HG03280 (cell line): ENCODE results near the gene OLFML2A.

Source experiments
- ATAC-seq: cut with Tn5 transposase; IDR thresholded peaks from one replicate; pipeline ENCODE4 v1.9.1; 2021; ENCODE audit warnings: mild to moderate bottlenecking, moderate library complexity; ENCODE audit not compliant: unreplicated experiment

Gene OLFML2A

DNA sequence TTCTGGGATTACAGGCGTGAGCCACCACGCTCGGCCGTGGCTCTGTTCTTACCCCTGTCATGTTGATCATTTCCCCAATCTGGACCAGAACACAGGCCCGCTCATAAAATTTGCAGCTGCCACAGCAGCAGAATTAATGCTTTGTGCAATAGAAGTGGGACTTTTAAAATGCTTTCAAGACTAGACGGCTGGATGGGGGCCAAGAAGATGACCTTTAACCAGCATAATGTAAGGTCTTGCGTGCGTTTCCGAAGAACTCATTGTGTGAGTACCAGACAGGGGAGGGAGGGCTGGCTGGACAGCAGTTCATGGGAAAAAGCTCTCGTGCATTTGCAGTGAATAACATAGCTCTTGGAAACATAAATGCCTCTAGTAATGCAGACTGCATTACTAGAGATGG lies 72.9 kb downstream of the OLFML2A start:
- ATAC-seq: no peak

DNA sequence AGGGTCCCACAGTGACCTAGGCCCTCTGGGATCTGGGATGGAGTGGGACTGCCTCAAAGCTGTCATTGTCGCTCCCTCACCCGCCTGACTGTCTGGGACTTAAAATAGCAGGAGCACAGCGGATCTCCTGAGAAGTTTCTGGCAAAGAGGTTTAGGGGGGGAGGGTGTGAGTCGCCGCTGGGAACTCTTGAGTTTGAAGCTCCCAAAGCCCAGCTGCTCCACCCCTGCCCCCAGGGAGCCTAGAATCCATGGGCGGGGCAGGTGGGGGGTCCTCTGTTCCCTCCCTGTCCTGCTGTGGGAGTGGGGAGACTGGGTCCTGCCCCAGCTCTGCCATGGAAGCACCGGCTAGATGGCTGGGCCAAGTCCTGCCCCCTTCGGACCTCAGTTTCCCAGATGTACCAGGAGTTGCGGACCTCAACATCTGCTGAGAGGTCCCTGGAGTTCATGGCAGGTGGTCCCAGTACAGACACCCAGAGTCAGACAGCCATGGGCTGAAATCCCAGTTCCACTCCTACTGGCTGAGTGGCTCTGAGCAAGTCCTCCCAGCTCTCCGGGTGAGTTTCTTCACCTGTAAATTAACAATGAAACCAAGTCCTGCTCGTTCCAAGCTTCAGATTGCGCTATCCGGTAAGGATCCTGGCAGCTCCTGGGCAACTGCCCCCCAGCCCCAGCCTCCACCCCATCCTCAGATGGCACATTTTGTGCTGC lies 75.3 kb downstream of the OLFML2A start:
- no peak for ATAC-seq

DNA sequence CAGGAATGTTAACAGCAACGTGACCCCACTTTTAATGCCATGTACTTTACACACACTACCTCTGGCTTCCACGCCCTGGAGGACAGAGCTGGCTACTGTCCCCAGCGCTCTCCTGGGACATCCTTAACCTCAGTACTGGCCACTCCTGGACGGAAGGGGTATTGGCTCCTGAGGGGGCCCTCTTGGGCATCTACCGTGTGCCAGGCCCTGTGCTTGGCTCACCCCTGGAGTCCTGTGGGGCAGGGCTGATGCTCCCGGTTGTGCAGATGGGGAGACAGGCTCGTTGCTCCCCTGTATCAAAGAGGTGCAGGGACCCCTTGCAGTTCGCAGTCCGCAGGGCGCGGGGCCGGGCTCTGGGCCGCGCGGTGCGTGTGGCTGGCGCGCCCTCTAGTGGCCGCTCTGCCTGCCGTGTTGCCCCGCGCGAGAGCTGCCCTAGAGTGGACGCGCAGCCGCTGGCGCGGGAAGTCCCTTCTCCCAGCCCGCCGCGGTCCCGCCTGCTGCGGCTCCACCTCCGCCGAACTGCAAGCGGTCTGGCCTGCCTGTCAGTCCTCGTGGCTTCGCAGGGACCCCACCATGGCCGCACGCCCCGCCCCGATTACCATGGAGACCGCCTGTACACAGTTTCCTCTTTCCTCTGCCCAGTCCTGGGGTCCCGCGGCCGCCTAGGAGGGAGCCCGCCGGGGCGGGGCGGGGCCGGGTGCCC lies 76.0 kb downstream of the OLFML2A start, which contains the start of gene WDR38:
Gene WDR38, plus strand, starts transcription at position 632 of the 703 bp plus-strand sequence. CDS start 72 bp downstream, outside the sequence.
- peak; percentile 61 for ATAC-seq

DNA sequence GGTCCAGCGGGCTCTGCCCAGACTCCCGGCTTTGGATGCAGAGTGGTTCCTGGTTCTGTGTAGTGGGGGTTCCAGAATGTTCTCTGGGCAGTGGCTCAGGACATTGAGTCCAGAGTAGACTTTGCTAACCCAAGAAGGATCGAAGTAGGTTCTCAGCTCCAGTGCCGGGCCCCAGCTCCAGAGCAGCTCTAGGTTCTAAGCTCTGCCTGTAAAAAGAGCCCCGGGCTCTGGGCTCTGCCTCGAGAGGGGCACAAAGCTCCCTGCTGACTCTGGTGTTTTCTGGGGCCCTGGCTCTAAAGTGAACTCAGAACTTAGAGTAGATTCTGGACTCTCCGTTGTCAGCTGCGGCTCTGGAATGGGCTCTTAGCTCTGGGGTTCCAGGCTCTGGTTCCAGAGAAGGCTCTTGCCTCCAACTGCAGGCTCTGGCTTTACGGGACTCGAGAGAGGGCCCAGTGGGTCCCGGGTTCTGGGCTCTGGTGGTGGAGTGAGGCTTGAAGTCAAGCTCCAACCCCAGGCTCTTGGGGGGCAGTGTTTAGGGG lies 76.7 kb downstream of the OLFML2A start:
- ATAC-seq: peak; percentile 3

DNA sequence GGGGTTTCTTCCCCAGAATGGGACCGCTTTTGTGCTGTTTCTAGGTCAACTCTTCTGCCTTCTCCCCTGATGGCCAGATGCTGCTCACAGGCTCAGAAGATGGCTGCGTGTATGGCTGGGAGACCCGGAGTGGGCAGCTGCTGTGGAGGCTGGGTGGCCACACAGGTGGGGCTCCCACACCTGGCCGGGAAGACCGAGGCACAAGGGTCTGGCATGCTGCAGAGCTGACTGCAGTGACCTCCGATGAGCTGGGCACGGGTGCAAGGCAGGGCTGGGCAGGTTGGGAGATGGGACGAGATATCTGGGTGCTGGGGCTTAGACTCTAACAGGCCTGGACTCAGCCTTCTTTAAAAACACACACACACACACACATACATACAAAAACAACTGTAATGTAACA lies 77.2 kb downstream of the OLFML2A start:
- no peak for ATAC-seq

DNA sequence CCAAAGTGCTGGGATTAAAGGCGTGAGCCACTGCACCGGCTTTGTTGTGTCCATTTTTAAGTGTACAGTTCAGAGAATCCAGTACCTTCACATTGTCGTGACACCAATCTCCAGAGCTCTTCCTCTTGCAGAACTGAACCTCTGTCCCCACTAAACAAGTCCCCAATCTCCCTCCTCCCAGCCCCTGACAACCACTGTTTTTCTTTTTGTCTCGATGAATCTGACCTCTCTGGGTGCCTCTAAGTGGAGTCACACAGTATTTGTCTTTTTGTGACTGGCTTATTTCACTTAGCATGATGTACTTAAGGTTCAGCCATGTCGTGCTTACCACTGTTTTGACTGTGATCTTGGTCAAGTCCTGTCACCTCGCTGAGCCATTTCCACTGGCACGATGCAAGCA lies 77.9 kb downstream of the OLFML2A start:
- no peak for ATAC-seq

DNA sequence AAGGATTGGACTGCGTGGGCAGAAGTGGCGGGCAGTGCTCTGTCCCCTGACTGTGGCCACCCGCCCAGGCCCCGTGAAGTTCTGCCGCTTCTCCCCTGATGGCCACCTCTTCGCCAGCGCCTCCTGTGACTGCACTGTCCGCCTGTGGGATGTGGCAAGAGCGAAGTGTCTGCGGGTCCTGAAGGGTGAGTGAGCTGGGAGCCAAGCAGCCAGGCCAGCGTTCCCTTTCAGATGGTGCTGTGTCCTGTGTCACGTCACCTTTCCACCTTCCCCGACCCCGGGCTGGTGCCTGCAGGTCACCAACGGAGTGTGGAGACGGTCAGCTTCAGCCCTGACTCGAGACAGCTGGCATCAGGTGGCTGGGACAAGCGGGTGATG lies 78.6 kb downstream of the OLFML2A start:
- no peak for ATAC-seq

DNA sequence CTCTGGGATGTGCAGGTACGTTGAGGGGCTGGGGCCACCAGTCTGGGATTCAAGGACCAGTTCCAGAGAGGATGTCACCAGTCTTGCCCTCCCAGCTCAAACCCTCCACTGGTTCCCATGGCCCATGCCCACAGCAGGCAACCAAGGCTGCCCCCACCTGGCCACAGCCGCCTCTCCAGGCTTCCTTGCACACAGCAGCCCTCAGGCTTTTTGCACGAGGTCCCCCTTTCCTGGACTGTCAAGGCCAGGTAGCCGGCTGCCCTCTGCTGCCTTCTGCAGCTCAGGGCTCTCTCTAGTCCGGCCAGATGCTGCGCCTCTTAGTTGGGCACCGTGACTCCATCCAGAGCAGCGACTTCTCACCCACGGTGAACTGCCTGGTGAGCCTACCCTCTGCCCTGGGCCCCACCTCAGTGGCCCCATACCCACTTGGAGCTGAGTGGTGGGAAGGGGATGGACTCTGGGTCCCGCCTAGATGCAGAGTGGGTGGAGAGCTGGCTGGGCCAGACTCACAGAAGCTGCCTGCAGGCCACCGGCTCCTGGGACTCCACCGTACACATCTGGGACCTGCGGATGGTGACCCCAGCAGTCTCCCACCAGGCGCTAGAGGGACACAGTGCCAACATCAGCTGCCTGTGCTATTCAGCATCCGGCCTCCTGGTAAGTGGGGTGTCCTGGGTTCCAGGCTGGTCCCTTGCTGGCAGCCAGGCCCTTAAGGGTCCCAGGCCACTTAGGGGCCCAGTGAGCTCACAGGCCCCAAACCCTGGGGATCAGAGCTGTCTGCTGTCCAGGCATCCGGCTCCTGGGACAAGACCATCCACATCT lies 79.2 kb downstream of the OLFML2A start:
- no peak for ATAC-seq

DNA sequence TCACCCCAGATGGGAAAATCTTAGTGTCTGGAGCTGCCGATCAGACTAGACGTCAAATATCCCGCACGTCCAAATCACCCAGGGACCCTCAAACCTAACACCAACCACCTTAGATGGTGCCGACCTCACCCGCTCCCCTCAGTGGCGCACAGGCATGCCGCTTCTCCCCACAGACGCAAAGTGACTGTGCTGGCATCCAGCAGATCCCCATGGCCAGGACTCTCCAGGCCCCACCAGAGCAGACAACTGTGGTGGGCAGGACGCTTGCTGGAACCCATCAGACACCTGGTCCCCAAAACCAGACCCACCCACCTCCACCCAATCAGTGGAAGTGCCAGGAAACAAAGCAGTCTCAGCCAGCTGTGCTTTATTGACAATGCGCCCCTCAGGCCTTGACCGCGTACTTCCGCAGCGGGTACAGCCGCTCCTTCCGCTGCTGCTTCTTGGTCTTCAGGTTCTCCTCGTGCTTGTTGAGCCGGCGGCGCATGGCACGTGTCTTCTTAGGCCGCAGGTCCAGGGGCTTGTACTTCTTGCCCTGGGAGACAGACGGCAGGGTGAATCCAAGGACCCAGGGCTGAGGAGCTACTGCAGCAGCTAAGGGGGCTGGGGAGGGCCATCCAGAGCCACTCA lies 80.7 kb downstream of the OLFML2A start:
- ATAC-seq: no peak

DNA sequence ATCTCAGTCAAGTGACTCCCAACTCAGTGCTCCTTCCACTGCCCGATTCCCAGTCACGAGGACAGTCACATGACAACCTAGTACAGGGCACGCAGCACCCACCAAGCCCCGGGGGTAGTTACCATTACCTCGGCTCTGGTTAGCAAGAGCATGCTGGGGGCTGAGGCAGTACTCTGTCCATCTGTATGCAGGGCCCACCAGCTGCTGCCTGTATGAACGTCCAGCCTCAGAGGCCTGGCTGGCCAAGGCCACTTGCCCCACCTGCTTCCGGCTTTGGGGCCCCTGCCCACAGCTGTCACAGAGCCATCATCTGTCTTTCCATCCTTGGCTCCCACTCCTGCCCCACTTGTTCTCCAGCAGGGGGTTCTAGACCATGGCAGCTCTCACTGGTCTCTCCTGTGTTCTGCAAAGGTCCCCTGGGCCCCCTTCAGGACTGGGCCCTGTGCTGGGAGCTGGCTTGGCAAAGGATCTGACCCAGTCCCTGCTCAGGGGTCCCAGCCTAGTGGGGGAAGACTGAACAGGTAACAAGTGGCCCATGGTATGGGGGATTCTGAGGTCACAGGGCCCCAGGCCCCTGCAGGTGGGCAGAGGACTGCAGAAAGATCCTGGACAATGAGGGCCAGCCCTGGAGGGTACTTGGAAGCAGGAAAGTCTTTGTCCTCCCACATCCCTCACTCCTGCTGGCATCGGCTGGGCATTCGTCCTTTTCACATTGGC lies 81.6 kb downstream of the OLFML2A start:
- ATAC-seq: no peak

DNA sequence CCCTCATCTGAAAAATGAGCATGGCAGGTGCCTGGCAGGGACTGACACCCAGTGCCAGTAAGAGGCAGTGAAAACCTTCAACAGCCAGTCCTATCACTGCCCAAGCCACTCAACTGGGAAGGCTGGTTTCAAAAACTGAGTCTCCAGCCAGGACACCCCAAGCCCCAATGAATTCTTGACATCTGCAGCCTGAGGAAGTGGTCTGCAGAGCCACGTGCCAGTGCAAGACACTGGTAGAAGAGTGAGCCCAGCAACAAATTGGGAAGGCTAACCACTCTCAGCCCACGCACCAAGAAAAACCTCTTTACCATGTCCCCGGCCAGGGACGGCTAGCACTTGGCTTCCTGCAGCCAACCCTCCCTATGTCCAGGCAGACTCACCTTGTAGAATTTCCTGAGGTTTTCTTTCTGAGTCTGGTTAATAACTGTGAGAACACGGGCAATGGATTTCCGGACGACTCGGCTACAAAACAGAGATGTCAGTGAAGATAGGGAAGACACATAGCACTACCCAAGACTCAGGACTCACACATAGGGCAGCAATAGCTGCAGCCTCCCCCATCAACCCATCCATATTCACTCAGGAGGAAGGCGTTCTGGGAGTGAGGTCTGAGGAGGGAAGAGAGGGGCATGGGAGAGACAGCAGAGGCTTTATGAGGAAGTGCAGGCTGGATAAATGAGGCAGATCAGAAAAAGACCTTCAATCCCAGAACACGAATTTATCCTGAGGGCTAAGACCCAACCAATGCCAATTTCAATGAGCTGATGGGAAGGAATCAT lies 83.1 kb downstream of the OLFML2A start:
- no peak for ATAC-seq

DNA sequence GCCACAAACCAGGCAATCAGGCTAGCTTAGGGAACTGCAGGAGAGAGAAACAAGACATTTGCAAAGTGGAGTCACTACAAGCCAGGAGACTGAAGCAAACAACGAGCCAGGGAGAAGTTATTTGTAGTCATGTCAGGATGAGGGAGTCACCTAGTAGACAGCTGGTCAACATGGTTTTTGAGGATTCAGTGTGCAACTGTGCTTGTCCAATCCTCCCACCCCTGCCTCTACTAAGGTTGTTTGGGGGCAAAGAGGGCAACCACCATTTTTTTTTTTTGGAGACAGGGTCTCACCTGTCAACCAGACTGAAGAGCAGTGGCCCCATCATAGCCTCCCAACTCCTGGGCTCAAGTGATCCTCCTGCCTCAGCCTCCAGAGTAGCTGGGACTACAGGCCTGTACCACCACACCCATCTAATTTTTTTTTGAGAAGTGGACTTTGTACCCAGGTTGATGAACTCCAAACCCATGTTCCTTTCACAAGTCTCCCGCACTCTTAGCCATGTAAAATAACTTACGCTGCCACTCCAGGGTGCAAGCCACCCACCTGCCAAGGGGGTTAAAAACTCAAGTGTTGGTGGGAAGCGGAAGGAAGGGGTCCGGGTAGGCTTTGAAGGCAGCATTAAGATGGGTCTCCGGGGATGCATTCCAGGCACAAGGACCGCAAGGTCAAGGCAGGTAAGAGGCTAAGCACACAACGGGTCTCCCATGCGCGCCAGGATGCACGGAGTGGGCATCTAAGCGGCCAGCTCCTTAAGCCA lies 83.8 kb downstream of the OLFML2A start:
- no peak for ATAC-seq

DNA sequence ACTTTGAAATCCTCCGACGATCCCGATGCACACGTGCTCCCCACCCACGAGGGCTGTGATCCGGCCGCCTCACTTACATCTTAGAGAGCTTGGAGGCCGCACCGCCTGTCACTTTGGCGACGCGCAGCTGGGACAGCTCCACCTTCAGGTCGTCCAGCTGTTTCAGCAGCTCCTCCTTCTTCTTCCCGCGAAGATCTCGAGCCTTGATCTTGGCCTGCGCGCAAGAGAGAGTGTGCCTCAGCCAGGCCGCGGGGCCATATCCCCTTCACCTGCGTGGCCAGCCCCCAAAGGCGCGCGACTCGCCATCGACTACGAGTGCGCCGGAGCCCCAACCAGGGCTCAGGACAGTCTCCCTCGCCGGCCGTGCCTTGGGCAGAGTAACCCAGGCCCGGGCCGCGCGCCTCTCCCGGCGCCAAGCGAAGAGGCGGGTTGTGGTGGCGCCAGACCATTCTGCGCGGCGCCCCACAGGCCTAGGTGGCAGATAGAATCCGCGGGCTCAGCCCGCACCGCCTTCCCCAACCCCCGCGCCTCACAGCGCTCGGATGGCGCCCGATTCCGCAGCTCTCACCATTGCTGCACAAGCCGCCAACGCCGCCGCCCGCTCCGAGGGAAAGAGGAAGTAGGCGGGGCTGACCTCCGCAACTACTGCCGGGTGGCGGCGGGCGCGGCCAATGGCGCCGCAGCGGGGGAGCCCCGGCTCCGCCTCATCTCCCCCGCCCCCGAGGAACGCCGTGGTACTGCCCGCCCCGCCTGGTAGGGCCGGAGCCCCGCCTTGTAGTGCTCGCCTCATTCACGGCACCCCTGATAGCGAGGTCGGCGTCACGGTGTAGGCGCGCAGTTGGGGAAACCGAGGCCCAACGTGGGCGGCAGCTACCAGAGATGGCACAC lies 84.7 kb downstream of the OLFML2A start, which contains the start of the genes ARPC5L and RPL35:
Gene ARPC5L, plus strand, starts transcription at position 789 of the 888 bp plus-strand sequence. CDS start 7,161 bp downstream, outside the sequence.
Gene RPL35, minus strand, starts transcription at position 616 of the 888 bp plus-strand sequence. Its CDS starts 45 bp downstream, at position 571.
- peak; percentile 90 for ATAC-seq

DNA sequence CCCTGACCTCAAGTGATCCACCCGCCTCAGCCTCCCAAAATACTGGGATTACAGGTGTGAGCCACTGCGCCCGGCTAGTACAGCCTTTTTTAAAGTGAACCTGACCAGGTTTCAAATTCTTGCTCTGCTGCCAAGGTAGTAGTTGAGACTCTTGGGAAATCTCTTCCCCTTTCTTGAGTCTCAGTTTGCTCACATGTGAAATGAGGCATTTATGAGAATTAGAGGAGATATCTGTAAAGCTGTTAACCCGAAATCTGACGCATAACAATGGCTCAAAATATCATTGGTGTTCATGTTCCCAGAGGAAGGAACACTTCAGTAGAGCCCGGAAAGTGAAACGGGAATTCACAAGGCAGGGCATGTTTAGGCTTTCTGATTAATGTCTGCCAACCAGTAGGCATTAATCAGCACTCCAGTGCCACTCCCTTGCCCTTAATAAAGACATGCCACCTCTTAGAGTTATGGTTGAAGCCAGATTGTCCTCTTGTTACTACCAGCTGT lies 86.5 kb downstream of the OLFML2A start:
- no peak for ATAC-seq
